Thyroid gland (tissue), 4 donors: ENCODE measurements around the gene ZSWIM5.

ENCODE experiments used
- CTCF ChIP-seq, 6 experiments: fragments of 200-600 bp in 3 of 6; fragments of 450-650 bp in 3 of 6; sonication (generic) in 3 of 6; IDR thresholded peaks; one replicate each; pipeline ENCODE4 v1.5.1; 2016 to 2019; ENCODE audit warnings: antibody characterized with exemption in 6 of 6, mild to moderate bottlenecking in 2 of 6, inconsistent platforms in 1 of 6, moderate library complexity in 1 of 6
- POLR2A ChIP-seq, 2 donors: fragments of 450-650 bp; IDR thresholded peaks; one replicate each; pipeline ENCODE4 v1.6.1; 2017; ENCODE audit warnings: antibody characterized with exemption in 2 of 2, mild to moderate bottlenecking in 2 of 2, moderate library complexity in 1 of 2

GRCh38 chr1:45216861-45217260 lies 10.5 kb upstream of the ZSWIM5 start:
- TF ChIP-seq CTCF (IDR thresholded peaks at IDR 0.05) (no peak), POLR2A (IDR thresholded peaks at IDR 0.05) (no peak)
